ENCODE results near the gene CD58.

Gene CD58

GRCh38 chr1:116537040-116537831 is 33.6 kb downstream of the CD58 start:
- H3K9ac ChIP-seq (ENCODE audit: low read length in 2 of 2) = no peak overlapping the region
- no peak overlapping the region for H3K4me3 ChIP-seq (ENCODE audit: low read length in 2 of 2)
- no peaks in the 10 kb centered on the region for H3K9me3 ChIP-seq (ENCODE audit: control insufficient read depth in 2 of 2, low read length in 2 of 2)
- H3K27me3 ChIP-seq (ENCODE audit: control insufficient read depth in 1 of 2, insufficient read depth in 2 of 2, low read length in 2 of 2) = no peaks in the 10 kb centered on the region
- H3K4me1 ChIP-seq (ENCODE audit: control insufficient read depth, insufficient read depth, low read length) = no peaks in the 10 kb centered on the region
- H3K27ac ChIP-seq (ENCODE audit: low read length) = no peak overlapping the region
- peaks cover 10 to 18% of the 10 kb centered on the region in 2 donors for H3K36me3 ChIP-seq (ENCODE audit: control insufficient read depth in 2 of 2, insufficient read depth in 2 of 2, low read length in 2 of 2)

DNA sequence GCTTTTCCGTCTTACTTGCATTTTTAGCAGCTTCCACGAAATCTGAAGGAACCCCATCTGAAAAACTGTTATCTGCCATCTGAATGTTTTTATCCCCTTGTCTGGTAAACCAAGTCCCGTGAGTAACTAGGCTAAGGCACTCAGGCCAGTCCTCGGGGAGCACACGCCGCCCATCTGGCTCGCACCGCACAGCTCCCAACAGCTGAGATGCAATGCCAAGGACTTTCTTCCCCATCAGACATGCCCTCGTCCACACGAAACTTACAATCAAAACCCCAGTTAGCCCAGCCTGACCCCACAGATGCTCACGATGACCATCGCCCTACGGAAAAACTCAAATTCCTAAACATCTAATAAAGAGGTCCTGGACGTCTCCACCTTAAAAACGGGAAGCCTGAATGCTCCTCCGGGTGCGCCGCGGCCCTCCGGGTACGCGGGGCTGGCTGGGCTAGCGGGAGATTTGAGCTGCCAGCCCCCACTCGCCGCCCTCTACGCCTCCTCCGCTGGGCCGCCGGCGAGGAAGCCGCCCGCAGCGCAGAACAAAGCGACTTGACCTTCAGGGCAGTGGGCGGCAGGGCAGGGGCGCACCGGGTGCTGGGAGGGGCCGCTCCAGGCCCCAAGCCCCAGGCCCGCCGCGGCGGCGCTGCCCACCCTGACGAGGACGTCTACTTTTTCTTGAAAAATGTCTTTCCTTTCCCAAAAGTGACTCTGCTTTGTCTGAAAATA is 36.6 kb downstream of the CD58 start:
- Histone ChIP-seq H3K9ac (ENCODE audit: low read length in 2 of 2) (no peak overlapping the region), H3K27me3 (ENCODE audit: control insufficient read depth in 1 of 2, insufficient read depth in 2 of 2, low read length in 2 of 2) (no peaks in the 10 kb centered on the region), H3K9me3 (ENCODE audit: control insufficient read depth in 2 of 2, low read length in 2 of 2) (no peaks in the 10 kb centered on the region), H3K36me3 (ENCODE audit: control insufficient read depth in 2 of 2, insufficient read depth in 2 of 2, low read length in 2 of 2) (peaks cover 10 to 16% of the 10 kb centered on the region in 2 donors), H3K27ac (ENCODE audit: low read length) (no peak overlapping the region), H3K4me1 (ENCODE audit: control insufficient read depth, insufficient read depth, low read length) (no peaks in the 10 kb centered on the region), H3K4me3 (ENCODE audit: low read length in 2 of 2) (no peak overlapping the region)

- Histone ChIP-seq H3K36me3 (ENCODE audit: control insufficient read depth in 2 of 2, insufficient read depth in 2 of 2, low read length in 2 of 2) (peaks cover 3 to 9% of the 10 kb centered on the region in 2 donors), H3K9me3 (ENCODE audit: control insufficient read depth in 2 of 2, low read length in 2 of 2) (no peaks in the 10 kb centered on the region), H3K9ac (ENCODE audit: low read length in 2 of 2) (no peak overlapping the region), H3K4me1 (ENCODE audit: control insufficient read depth, insufficient read depth, low read length) (no peaks in the 10 kb centered on the region), H3K4me3 (ENCODE audit: low read length in 2 of 2) (no peak overlapping the region), H3K27me3 (ENCODE audit: control insufficient read depth in 1 of 2, insufficient read depth in 2 of 2, low read length in 2 of 2) (no peaks in the 10 kb centered on the region), H3K27ac (ENCODE audit: low read length) (no peak overlapping the region)
Observed at GRCh38 chr1:116533429-116533820, 37.4 kb downstream of the CD58 start.

DNA sequence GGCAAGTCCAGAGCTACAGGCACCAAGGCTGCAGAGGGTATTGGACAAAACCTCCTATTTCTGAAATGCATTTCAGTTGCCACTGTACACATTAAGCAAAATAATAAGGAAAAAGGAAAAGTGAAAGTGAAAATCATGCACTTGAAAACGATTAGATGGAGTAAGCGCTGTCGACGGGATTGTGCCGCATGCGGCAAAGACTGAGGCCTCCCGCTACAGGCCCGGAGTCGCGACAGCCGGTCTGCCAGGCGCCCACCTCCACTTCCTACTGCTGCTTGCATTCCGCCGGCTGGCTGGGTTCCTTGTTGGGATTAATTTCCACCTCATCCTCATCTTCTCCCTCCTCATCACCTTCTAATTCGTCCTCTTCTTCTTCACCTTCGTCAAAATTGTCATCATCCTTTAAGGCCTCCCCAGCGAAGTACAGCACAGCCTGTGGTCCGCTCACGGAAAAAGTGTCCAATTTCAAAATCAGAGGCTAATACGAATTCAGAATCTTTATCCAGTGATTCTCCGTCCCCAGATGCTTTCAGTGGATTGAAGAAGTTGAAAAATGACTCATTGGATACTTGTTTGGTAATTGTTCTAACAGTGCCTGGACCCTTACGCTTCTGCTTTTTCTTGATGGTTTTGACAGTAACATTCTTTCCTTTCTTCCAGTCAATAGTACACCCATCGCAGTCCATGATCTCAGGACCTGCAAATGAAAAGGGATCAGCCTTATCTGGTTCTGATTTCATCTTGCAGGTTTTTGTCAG is 38.0 kb downstream of the CD58 start:
- peaks cover 3 to 7% of the 10 kb centered on the region in 2 donors for H3K36me3 ChIP-seq (ENCODE audit: control insufficient read depth in 2 of 2, insufficient read depth in 2 of 2, low read length in 2 of 2)
- H3K4me3 ChIP-seq (ENCODE audit: low read length in 2 of 2) = no peak overlapping the region
- no peaks in the 10 kb centered on the region for H3K4me1 ChIP-seq (ENCODE audit: control insufficient read depth, insufficient read depth, low read length)
- no peak overlapping the region for H3K27ac ChIP-seq (ENCODE audit: low read length)
- H3K9me3 ChIP-seq (ENCODE audit: control insufficient read depth in 2 of 2, low read length in 2 of 2) = no peaks in the 10 kb centered on the region
- no peaks in the 10 kb centered on the region for H3K27me3 ChIP-seq (ENCODE audit: control insufficient read depth in 1 of 2, insufficient read depth in 2 of 2, low read length in 2 of 2)
- no peak overlapping the region for H3K9ac ChIP-seq (ENCODE audit: low read length in 2 of 2)

GRCh38 chr1:116531917-116532316 is 38.9 kb downstream of the CD58 start:
- H3K27me3 ChIP-seq (ENCODE audit: control insufficient read depth in 1 of 2, insufficient read depth in 2 of 2, low read length in 2 of 2) = no peaks in the 10 kb centered on the region
- peaks cover 3 to 7% of the 10 kb centered on the region in 2 donors for H3K36me3 ChIP-seq (ENCODE audit: control insufficient read depth in 2 of 2, insufficient read depth in 2 of 2, low read length in 2 of 2)
- no peak overlapping the region for H3K27ac ChIP-seq (ENCODE audit: low read length)
- H3K4me3 ChIP-seq (ENCODE audit: low read length in 2 of 2) = no peak overlapping the region
- H3K9ac ChIP-seq (ENCODE audit: low read length in 2 of 2) = no peak overlapping the region
- H3K9me3 ChIP-seq (ENCODE audit: control insufficient read depth in 2 of 2, low read length in 2 of 2) = no peaks in the 10 kb centered on the region
- H3K4me1 ChIP-seq (ENCODE audit: control insufficient read depth, insufficient read depth, low read length) = no peaks in the 10 kb centered on the region

GRCh38 chr1:116529681-116530080 is 41.1 kb downstream of the CD58 start:
- Histone ChIP-seq H3K27me3 (ENCODE audit: control insufficient read depth in 1 of 2, insufficient read depth in 2 of 2, low read length in 2 of 2) (no peaks in the 10 kb centered on the region), H3K4me1 (ENCODE audit: control insufficient read depth, insufficient read depth, low read length) (no peaks in the 10 kb centered on the region), H3K4me3 (ENCODE audit: low read length in 2 of 2) (no peak overlapping the region), H3K9me3 (ENCODE audit: control insufficient read depth in 2 of 2, low read length in 2 of 2) (no peaks in the 10 kb centered on the region), H3K27ac (ENCODE audit: low read length) (no peak overlapping the region), H3K9ac (ENCODE audit: low read length in 2 of 2) (no peak overlapping the region), H3K36me3 (ENCODE audit: control insufficient read depth in 2 of 2, insufficient read depth in 2 of 2, low read length in 2 of 2) (peaks cover 3 to 7% of the 10 kb centered on the region in 2 donors)

GRCh38 chr1:116529199-116529631 is 41.6 kb downstream of the CD58 start:
- Histone ChIP-seq H3K9me3 (ENCODE audit: control insufficient read depth in 2 of 2, low read length in 2 of 2) (no peaks in the 10 kb centered on the region), H3K4me3 (ENCODE audit: low read length in 2 of 2) (no peak overlapping the region), H3K4me1 (ENCODE audit: control insufficient read depth, insufficient read depth, low read length) (no peaks in the 10 kb centered on the region), H3K27me3 (ENCODE audit: control insufficient read depth in 1 of 2, insufficient read depth in 2 of 2, low read length in 2 of 2) (no peaks in the 10 kb centered on the region), H3K36me3 (ENCODE audit: control insufficient read depth in 2 of 2, insufficient read depth in 2 of 2, low read length in 2 of 2) (peaks cover 3 to 7% of the 10 kb centered on the region in 2 donors), H3K27ac (ENCODE audit: low read length) (no peak overlapping the region), H3K9ac (ENCODE audit: low read length in 2 of 2) (no peak overlapping the region)

DNA sequence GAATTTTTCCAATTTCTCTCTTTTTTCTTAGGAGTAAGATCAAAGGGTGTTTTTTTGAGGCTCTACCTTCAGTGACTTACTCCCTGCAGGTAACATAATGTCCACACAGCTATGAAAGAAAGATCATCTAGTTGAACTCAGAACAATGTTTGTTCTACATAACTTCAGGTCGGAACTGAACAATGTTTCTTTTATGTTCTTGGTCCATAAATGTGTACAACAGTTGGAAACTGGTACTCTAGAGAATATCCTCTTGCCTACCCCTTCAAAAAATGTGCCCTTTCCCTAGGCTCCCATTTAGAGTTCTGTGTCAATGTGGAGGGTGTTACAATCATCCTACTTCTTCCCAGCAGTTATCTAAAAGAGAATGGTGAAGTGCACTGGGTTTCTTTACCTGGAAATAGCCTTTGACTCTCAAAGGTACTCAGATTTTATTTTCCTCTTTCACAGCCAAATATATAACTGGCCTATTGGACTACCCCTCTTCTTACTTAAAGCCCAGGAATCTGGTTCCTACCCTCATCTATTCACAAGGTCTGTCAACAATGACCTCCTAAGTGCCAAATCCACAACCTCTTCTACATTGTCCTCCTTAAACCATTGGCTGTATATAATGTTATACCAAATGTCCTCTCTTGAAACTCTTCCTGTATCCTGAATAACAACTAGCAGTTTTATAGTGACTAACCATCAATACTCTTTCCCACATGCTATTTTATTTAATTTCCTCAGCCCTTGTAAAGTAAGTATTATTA is 42.3 kb downstream of the CD58 start:
- no peaks in the 10 kb centered on the region for H3K9me3 ChIP-seq (ENCODE audit: control insufficient read depth in 2 of 2, low read length in 2 of 2)
- H3K4me3 ChIP-seq (ENCODE audit: low read length in 2 of 2) = no peak overlapping the region
- no peaks in the 10 kb centered on the region for H3K4me1 ChIP-seq (ENCODE audit: control insufficient read depth, insufficient read depth, low read length)
- no peaks in the 10 kb centered on the region for H3K27me3 ChIP-seq (ENCODE audit: control insufficient read depth in 1 of 2, insufficient read depth in 2 of 2, low read length in 2 of 2)
- H3K9ac ChIP-seq (ENCODE audit: low read length in 2 of 2) = no peak overlapping the region
- no peak overlapping the region for H3K27ac ChIP-seq (ENCODE audit: low read length)
- peaks cover under 1 to 1% of the 10 kb centered on the region in 2 donors for H3K36me3 ChIP-seq (ENCODE audit: control insufficient read depth in 2 of 2, insufficient read depth in 2 of 2, low read length in 2 of 2)

DNA sequence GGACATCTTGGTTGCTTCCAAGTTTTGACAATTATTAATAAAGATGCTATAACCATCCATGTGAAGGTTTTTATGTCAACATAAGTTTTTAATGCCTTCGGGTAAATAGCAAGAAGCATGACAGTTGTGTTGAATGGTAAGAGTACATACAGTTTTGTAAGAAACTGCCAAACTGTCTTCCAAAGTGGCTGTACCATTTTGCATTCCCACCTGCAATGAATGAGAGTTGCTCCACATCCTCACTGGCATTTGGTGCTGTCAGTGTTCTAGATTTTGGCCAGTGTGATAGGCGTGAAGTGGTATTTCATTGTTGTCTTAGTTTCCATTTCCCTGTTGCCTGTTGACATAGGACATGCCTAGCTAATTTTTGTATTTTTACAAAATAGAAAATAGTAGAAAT is 45.4 kb downstream of the CD58 start:
- Histone ChIP-seq H3K9ac (ENCODE audit: low read length in 2 of 2) (no peak overlapping the region), H3K27ac (ENCODE audit: low read length) (no peak overlapping the region), H3K36me3 (ENCODE audit: control insufficient read depth in 2 of 2, insufficient read depth in 2 of 2, low read length in 2 of 2) (no peaks in the 10 kb centered on the region), H3K9me3 (ENCODE audit: control insufficient read depth in 2 of 2, low read length in 2 of 2) (no peaks in the 10 kb centered on the region), H3K4me1 (ENCODE audit: control insufficient read depth, insufficient read depth, low read length) (no peaks in the 10 kb centered on the region), H3K4me3 (ENCODE audit: low read length in 2 of 2) (no peak overlapping the region), H3K27me3 (ENCODE audit: control insufficient read depth in 1 of 2, insufficient read depth in 2 of 2, low read length in 2 of 2) (no peaks in the 10 kb centered on the region)

DNA sequence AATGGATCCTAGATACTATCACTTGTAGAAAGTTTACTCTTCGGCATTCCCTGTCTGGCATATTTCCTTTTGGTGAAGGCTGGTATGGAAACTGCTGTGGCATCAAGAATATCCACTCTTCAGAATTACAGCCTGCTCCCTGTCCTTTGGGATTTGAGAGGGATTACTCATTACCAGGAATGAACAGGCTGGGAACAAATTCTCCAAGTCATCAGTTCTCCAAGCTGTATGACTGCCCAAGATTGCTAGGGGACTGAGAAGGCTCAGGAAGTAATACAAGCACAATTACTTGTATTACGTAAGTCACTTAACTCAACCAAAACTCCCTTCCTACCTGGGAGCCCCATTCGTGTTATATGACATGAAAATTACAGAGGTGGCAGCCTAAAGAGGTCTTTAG is 49.6 kb downstream of the CD58 start:
- no peak overlapping the region for H3K4me3 ChIP-seq (ENCODE audit: low read length in 2 of 2)
- H3K9ac ChIP-seq (ENCODE audit: low read length in 2 of 2) = no peak overlapping the region
- no peaks in the 10 kb centered on the region for H3K27me3 ChIP-seq (ENCODE audit: control insufficient read depth in 1 of 2, insufficient read depth in 2 of 2, low read length in 2 of 2)
- H3K36me3 ChIP-seq (ENCODE audit: control insufficient read depth in 2 of 2, insufficient read depth in 2 of 2, low read length in 2 of 2) = peaks cover 0 to 5% of the 10 kb centered on the region in 2 donors
- no peaks in the 10 kb centered on the region for H3K9me3 ChIP-seq (ENCODE audit: control insufficient read depth in 2 of 2, low read length in 2 of 2)
- H3K4me1 ChIP-seq (ENCODE audit: control insufficient read depth, insufficient read depth, low read length) = no peaks in the 10 kb centered on the region
- H3K27ac ChIP-seq (ENCODE audit: low read length) = no peak overlapping the region

Data from stomach smooth muscle (tissue), 2 donors.